ENCODE results near the gene NACC1. TPM values are rescaled to one million over a fixed set of nuclear protein-coding genes. Genes with fewer than 3 reads are reported as not detected.

Gene NACC1
- total RNA-seq, 1 donor from 2014 or later = 35.2 TPM

GRCh38 chr19:13101590-13102415 lies 16.3 kb upstream of the NACC1 start:
- TF ChIP-seq CTCF (IDR thresholded peaks at IDR 0.05) = no peak
- Histone ChIP-seq H3K9me3 (no peaks in the 10 kb centered on the region), H3K4me1 (peaks cover 80% of the 10 kb centered on the region), H3K27me3 (ENCODE audit: low read depth) (no peaks in the 10 kb centered on the region), H3K4me3 (peak overlapping the region; percentile 63), H3K27ac (peak overlapping the region; percentile 96), H3K36me3 (peaks cover 6% of the 10 kb centered on the region)
- DNase-seq (no peak), ATAC-seq (no peak)
- intact Hi-C loops (cut with DNase I) = no loop called here

DNA sequence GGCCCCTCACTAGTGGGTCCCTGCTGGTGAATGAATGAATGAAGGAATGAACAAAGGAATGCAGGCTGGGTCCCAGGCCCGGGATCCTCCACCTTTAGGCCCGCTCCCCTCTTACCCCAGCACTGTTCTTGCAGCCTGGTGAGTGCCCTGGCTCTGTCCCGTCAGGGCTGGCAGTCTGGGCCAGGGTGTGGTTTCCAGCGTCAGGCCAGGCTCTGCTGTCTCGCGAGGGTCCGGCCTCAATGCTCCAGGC lies 15.7 kb upstream of the NACC1 start:
- peaks cover 10% of the 10 kb centered on the region for H3K36me3 ChIP-seq
- no peak for DNase-seq
- TF ChIP-seq CTCF (IDR thresholded peaks at IDR 0.05) = no peak

GRCh38 chr19:13102666-13103580 lies 15.1 kb upstream of the NACC1 start, which contains the start of gene LYL1:
Gene LYL1 (minus strand): TSS chr19:13102858. CDS start chr19:13101171, 1,687 bp downstream.
- Histone ChIP-seq H3K27ac (peak within 1 kb of the TSS; percentile 96), H3K4me1 (peaks cover 71% of the 10 kb centered on the region), H3K36me3 (peaks cover 13% of the 10 kb centered on the region), H3K27me3 (ENCODE audit: low read depth) (no peaks in the 10 kb centered on the region), H3K9me3 (no peaks in the 10 kb centered on the region), H3K4me3 (peak within 1 kb of the TSS; percentile 63)
- DNase-seq (peak; percentile 89), ATAC-seq (peak; percentile 73 to 78)
- TF ChIP-seq CTCF (IDR thresholded peaks at IDR 0.05) = no peak
- intact Hi-C loops (cut with DNase I) = no loop called here

More for the DNA sequence above, 15.7 kb upstream of the NACC1 start:
- intact Hi-C loops (cut with DNase I) = no loop called here
- Histone ChIP-seq H3K27me3 (ENCODE audit: low read depth) (no peaks in the 10 kb centered on the region), H3K4me3 (peak overlapping the region; percentile 63), H3K4me1 (peaks cover 75% of the 10 kb centered on the region), H3K9me3 (no peaks in the 10 kb centered on the region), H3K27ac (peak overlapping the region; percentile 96)
- ATAC-seq = no peak

DNA sequence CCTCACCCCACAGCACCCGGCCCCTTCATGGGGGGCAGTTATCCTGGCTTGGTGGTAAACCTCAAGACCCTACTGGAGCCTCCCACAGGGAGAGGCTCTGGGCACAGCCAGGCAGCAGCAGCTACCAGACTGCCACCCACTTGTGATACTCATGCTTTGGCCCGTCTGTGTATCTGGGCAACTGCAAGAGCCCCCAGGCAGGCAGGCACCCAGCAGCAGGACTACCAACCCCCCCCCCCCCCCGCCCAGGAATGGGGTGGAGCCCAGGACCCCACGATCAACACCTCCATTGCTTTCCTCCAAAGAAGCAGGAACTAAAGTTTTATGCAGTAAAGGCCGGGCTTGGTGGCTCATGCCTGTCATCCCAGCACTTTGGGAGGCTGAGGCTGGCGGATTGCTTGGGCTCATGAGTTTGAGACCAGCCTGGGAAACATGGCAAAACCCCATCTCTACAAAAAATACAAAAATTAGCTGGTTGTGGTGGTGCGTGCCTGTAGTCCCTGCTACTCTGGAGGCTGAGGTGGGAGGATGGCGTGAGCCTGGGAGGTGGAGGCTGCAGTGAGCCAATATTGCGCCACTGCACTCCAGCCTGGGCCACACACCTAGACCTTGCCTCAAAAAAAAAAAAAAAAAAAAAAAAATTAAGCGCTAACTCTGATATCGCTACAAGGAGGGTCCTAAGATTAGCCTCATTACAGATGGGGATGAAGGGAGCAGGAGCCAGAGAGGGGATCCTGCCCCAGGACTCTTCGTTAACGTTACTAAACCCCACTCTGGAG lies 14.3 kb upstream of the NACC1 start:
- peaks cover 13% of the 10 kb centered on the region for H3K36me3 ChIP-seq
- ATAC-seq = no peak
- H3K4me3 ChIP-seq = peak overlapping the region; percentile 63
- TF ChIP-seq CTCF (IDR thresholded peaks at IDR 0.05) = no peak
- H3K27ac ChIP-seq = peak overlapping the region; percentile 96
- intact Hi-C loops (cut with DNase I) = no loop called here
- no peaks in the 10 kb centered on the region for H3K9me3 ChIP-seq
- no peaks in the 10 kb centered on the region for H3K27me3 ChIP-seq (ENCODE audit: low read depth)
- peaks cover 65% of the 10 kb centered on the region for H3K4me1 ChIP-seq
- DNase-seq = peak; percentile 39

DNA sequence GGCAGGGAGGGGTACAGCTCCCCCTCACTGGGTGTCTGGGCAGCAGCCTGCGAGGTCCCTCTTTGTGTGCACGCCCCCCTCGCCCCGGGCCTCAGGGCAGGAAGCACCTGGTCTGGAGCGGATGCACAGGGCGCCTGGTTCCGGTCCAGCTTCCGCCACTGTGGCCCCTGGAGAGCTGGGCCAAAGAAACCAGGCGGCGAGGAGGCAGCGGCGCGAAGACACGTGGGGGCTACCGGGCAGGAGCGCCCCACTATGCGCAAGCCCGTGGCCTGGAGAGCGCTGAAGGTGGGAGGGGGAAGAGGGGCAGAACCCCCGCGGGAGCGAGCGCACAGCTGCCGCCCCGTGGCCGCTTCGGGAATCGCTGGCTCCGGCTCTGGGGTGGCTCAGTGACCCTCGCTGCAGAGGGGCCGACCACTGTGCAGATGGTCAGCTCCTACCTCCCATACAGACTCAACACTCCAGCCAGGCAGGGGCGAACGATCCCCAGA lies 13.7 kb upstream of the NACC1 start:
- ATAC-seq = peak; percentile 35 to 47
- Histone ChIP-seq H3K4me3 (peak overlapping the region; percentile 63), H3K4me1 (peaks cover 60% of the 10 kb centered on the region)

More for the DNA sequence above, 13.7 kb upstream of the NACC1 start:
- DNase-seq = peak; percentile 79
- TF ChIP-seq CTCF (IDR thresholded peaks at IDR 0.05) = peak; percentile 84
- Histone ChIP-seq H3K36me3 (peaks cover 17% of the 10 kb centered on the region), H3K9me3 (no peaks in the 10 kb centered on the region), H3K27ac (peak overlapping the region; percentile 96), H3K27me3 (ENCODE audit: low read depth) (no peaks in the 10 kb centered on the region)
- intact Hi-C loops (cut with DNase I) = no loop called here

Data from lower lobe of right lung (tissue), 2 donors.